GM15510 (cell line): ENCODE data around the gene RAD51D.
A peak's percentile ranks its signal among the peaks of the same experiment; 100 is the strongest.

Experiments
- POLR2A ChIP-seq: IDR thresholded peaks from 3 replicates; pipeline ENCODE4 v1.6.1; 2011; ENCODE audit warnings: borderline replicate concordance; ENCODE audit not compliant: insufficient read length; ENCODE audit errors: extremely low read depth

Gene RAD51D

GRCh38 chr17:35148144-35148543 lies 28.5 kb upstream of the RAD51D start:
- TF ChIP-seq POLR2A, result no peak

DNA sequence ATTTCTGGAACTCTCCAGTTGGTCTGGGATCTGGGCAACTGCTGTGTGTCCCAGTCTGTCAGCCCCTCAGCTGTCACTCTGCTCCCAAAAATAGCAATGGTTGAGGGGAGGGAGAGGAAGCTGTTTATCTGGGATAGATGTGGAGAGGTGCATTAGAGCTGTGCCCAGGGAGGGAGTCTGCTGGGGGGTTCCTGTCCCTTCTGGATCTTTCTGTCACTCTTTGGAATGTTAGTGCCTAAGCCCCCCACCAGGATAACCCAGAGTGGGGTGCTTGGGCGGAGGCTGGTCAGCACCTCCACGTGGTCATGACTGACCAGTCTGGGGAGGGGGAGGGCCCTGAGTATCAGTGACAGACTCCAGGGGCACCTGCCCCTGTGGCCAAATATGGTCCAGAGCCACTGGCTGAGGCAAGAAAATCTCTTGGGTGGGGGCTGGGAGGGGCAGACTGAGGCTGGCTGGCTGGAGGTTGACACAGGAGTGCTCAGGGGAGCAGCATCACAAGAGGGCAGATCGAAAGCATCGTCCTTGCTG lies 27.8 kb upstream of the RAD51D start, which contains the start of gene UNC45B:
Gene UNC45B, plus strand, starts transcription at position 443 of the 531 bp plus-strand sequence. CDS start 447 bp downstream, outside the sequence.
- no peak for TF ChIP-seq POLR2A

- no peak for TF ChIP-seq POLR2A
Measured at GRCh38 chr17:35146214-35146833, 26.7 kb upstream of the RAD51D start.

- no peak for TF ChIP-seq POLR2A
Measured at GRCh38 chr17:35144840-35145239, 25.2 kb upstream of the RAD51D start.

- TF ChIP-seq POLR2A, result no peak
Measured at GRCh38 chr17:35142467-35142796, 22.8 kb upstream of the RAD51D start.

DNA sequence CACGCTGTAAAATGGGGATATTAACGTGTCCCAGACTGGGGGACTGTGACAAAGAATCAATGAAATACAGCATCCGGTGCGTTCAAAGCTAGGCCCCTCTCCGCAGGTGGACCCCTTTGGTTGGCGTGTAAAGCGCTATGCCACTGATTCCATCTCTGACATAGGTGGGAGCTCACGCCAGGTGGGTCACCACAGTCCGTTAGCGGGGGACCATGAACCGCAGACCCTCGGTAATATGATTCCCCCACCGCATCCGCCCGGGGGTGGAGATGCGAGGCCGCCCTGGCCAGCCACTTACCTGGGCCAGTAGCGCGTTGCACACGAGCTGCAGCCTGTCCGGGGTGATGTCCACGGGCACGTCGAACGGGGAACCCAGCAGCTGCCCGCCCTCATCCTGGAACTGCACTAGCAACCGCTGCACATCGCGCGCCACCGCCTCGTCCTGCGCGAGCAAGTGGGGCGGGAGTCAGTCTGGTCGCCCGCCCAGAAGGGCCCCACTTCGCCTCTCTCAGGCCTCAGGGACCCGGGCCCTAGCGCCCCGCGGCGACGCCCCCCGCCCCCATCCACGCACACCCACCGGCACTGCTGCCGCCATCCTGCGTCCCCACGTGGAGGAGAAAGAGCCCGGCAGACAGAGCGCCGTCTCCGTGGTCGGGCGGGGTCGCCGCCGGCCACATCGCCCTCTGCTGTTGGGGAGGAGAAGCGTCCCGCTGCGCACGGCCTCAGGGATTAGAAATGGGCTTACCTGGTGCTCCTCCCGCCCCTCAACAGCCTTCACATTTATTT lies 22.2 kb upstream of the RAD51D start, which contains the start of gene NLE1:
Gene NLE1, minus strand, starts transcription at position 623 of the 786 bp plus-strand sequence. Its CDS starts 28 bp downstream, at position 595.
- TF ChIP-seq POLR2A, result peak; percentile 74

DNA sequence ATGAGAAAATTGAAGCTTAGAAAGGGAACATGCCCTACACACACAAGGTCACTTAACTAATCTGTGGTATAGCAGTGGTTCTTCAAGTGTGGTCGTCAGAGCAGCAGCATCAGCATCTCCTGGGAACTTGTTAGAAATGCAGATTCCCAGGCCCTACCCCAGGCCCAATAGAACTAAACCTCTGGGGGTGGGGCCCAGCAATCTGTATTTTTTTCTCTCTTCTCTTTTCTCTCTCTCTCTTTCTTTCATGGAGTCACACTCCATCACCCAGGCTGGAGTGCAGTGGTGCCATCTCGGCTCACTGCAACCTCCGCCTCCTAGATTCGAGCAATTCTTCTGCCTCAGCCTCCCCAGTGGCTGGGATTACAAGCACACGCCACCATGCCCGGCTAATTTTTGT lies 18.6 kb upstream of the RAD51D start:
- no peak for TF ChIP-seq POLR2A

DNA sequence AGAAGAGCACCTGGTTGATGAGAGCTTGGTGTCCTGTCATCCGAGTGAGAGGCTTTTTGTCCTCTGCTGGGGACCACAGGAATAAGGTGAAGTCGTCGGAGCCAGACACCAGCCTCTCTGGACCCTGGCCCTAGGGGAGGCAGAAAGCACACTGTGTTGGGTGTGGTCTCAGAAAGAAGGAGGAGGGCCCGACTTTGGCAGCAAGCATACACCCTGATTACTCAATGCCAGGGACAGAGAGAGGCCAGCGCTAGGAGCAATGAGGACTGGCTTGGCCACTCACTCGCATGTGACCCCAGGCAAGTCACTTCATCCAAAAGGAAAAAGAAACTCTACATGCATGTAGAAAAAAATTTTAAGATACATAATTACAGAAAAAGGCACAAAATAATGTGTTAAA lies 15.7 kb upstream of the RAD51D start:
- TF ChIP-seq POLR2A, result no peak

DNA sequence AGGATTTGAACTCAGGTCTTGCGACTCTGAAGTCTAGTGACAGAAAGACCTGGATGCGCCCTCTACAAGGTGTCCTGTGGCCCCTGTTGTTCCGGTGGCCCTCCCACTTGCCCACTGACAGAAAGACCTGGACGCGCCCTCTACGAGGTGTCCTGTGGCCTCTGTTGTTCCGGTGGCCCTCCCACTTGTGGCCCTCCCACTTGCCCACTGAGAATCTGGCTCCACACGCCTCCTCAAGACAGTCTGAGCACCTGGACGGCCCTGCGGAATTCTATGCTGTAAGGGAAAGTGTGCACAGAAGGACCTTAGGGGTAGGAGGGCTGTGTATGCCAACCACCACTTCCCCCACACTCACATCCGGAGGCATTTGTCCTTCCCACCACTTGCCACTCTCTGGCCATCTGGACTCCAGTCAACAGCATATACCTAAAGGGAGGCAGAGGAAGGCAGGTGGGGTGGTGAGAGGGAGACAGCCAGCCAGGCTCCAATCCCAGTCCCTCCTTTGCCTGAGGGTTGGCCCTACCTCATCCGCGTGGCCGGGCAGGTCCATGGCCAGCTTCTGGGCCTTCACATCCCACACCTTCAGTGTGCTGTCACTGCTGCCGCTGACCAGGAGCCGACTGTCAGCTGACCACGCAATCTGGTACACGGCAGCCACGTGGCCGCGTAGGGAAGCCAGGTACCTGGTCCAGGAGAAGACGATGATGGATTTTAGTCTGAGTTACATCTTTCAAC lies 13.3 kb upstream of the RAD51D start:
- TF ChIP-seq POLR2A, result no peak

GRCh38 chr17:35132099-35132498 lies 12.4 kb upstream of the RAD51D start:
- no peak for TF ChIP-seq POLR2A

GRCh38 chr17:35130392-35130791 lies 10.7 kb upstream of the RAD51D start:
- no peak for TF ChIP-seq POLR2A

- TF ChIP-seq POLR2A, result no peak
Measured at GRCh38 chr17:35129973-35130351, 10.3 kb upstream of the RAD51D start.

- no peak for TF ChIP-seq POLR2A
Measured at GRCh38 chr17:35129154-35129972, 9.7 kb upstream of the RAD51D start.

GRCh38 chr17:35127751-35128514 lies 8.3 kb upstream of the RAD51D start:
- no peak for TF ChIP-seq POLR2A
